ENCODE data around the gene MTCL1. TPM values are rescaled to one million over a fixed set of nuclear protein-coding genes. Genes with fewer than 3 reads are reported as not detected.

MTCL1 gene
- total and polyA plus RNA-seq, 10 donors: 1.6 to 7.5 (median 3.9) TPM

DNA sequence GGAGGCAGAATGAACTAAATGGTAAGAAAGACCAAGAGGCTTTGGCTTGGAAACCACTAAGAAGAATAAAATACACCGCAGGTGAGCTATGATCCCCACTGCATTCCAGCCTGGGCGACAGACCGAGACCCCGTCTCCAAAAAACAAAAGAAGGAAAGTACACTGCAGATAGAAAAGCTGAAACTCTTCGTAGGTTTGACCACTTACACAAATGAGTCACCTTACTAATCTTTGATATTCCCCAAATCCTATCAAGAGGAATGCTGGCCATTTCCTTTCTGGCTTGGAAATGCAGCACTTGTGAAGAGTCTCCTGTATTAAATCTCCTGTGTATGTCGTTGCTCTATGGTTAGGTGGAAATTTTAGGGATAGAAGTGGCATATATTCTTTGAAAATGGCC, 108.8 kb downstream of the MTCL1 start:
- WGBS, 5 donors: 86 to 92% (median 90%) methylated on average over 6 of the region's 6 CpGs

DNA sequence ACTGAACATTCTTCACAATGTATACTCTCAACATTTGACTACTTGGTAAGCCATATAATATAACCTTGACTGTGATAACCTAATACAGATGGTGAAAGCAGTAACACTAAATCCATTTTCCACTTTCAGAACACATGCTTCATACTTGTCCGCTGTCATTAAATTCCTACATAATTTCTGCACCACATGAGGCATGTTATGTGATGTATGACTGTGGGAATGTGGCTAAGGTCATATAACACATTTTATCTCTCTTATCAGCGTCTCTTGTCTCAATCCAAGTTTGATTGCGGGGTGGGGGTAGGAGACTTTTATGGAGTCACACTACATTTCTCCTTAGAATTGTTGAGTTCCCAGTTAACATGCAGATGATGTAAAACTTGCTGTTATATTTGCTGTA, 110.9 kb downstream of the MTCL1 start:
- intact Hi-C loops (cut with DNase I; ENCODE audit: low total_unique reads): no loop called here
- no peak for DNase-seq
- no peak overlapping the region for H3K4me3 ChIP-seq
- H3K9me3 ChIP-seq: no peaks in the 10 kb centered on the region
- no peaks in the 10 kb centered on the region for H3K4me1 ChIP-seq
- H3K27me3 ChIP-seq (replicated peaks in 1 of 7): no peaks in the 10 kb centered on the region
- TF ChIP-seq POLR2AphosphoS5 (IDR thresholded peaks at IDR 0.05) (no peak), POLR2A (IDR thresholded peaks at IDR 0.05) (no peak)
- TF ChIP-seq, protein P1, sequence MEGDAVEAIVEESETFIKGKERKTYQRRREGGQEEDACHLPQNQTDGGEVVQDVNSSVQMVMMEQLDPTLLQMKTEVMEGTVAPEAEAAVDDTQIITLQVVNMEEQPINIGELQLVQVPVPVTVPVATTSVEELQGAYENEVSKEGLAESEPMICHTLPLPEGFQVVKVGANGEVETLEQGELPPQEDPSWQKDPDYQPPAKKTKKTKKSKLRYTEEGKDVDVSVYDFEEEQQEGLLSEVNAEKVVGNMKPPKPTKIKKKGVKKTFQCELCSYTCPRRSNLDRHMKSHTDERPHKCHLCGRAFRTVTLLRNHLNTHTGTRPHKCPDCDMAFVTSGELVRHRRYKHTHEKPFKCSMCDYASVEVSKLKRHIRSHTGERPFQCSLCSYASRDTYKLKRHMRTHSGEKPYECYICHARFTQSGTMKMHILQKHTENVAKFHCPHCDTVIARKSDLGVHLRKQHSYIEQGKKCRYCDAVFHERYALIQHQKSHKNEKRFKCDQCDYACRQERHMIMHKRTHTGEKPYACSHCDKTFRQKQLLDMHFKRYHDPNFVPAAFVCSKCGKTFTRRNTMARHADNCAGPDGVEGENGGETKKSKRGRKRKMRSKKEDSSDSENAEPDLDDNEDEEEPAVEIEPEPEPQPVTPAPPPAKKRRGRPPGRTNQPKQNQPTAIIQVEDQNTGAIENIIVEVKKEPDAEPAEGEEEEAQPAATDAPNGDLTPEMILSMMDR (IDR thresholded peaks at IDR 0.05 in 8 of 11, conservative IDR thresholded peaks at IDR 0.05 in 3 of 11): no peak
- no peak overlapping the region for H3K27ac ChIP-seq
- no peaks in the 10 kb centered on the region for H3K36me3 ChIP-seq
- WGBS, 5 donors: 86 to 94% (median 89%) methylated on average over 3 of the region's 3 CpGs

More for the DNA sequence above, 108.8 kb downstream of the MTCL1 start:
- no peak for TF ChIP-seq POLR2A (IDR thresholded peaks at IDR 0.05)
- TF ChIP-seq, protein P1 (IDR thresholded peaks at IDR 0.05 in 8 of 11, conservative IDR thresholded peaks at IDR 0.05 in 3 of 11): no peak
- TF ChIP-seq POLR2AphosphoS5 (IDR thresholded peaks at IDR 0.05): no peak
- intact Hi-C loops (cut with DNase I; ENCODE audit: low total_unique reads): no loop called here
- Histone ChIP-seq H3K36me3 (no peaks in the 10 kb centered on the region), H3K4me1 (no peaks in the 10 kb centered on the region), H3K4me3 (no peak overlapping the region), H3K27ac (no peak overlapping the region), H3K9me3 (no peaks in the 10 kb centered on the region), H3K27me3 (replicated peaks in 1 of 7) (no peaks in the 10 kb centered on the region)
- no peak for DNase-seq

DNA sequence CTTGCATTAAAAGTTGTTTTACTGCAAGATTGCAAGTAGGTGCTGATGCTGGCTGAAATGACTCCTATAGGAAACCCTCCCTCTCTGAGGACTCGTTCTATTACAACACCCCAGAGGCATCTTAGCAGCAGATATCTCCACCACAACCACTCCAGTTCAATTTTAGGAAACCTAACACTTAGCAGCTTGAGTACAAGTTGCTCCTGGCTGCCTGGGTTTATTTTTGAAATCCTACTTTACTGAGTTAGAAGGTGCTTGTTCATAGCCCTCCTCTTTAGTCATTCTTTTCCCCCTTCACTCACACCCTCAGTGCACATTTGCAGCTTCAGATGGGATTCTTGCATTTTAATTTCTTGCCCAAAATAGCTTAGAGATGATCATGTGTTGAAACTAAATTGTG, 111.5 kb downstream of the MTCL1 start:
- 18 to 30% (median 22%) methylated on average over 1 of the region's 1 CpG for WGBS, 5 donors
- Histone ChIP-seq H3K9me3 (no peaks in the 10 kb centered on the region), H3K4me1 (no peaks in the 10 kb centered on the region), H3K27ac (no peak overlapping the region), H3K36me3 (no peaks in the 10 kb centered on the region), H3K4me3 (no peak overlapping the region), H3K27me3 (replicated peaks in 1 of 7) (no peaks in the 10 kb centered on the region)
- TF ChIP-seq, protein P1 (IDR thresholded peaks at IDR 0.05 in 8 of 11, conservative IDR thresholded peaks at IDR 0.05 in 3 of 11): no peak
- no peak for TF ChIP-seq POLR2AphosphoS5 (IDR thresholded peaks at IDR 0.05)
- no peak for TF ChIP-seq POLR2A (IDR thresholded peaks at IDR 0.05)
- no peak for DNase-seq
- intact Hi-C loops (cut with DNase I; ENCODE audit: low total_unique reads): no loop called here

DNA sequence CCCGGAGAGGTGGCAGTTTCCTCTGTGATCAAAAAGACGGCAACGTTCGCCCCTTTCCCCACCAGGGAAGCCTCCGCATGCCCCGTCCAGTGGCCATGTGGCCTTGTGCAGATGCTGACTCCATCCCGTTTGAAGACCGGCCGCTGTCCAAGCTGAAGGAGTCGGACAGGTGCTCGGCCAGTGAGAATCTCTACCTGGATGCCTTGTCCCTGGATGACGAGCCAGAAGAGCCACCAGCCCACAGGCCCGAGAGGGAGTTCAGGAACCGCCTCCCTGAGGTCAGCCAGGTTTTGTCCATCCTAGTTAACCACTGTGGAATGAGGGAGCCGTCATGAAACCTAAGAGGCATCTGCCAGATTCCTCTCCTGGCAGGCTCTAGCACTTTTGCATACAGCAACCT, 113.6 kb downstream of the MTCL1 start:
- Histone ChIP-seq H3K4me3 (no peak overlapping the region), H3K27me3 (replicated peaks in 1 of 7) (no peaks in the 10 kb centered on the region), H3K36me3 (no peaks in the 10 kb centered on the region), H3K4me1 (no peaks in the 10 kb centered on the region), H3K9me3 (no peaks in the 10 kb centered on the region), H3K27ac (no peak overlapping the region)
- WGBS, 5 donors: 89 to 94% (median 93%) methylated on average over 15 of the region's 15 CpGs
- no peak for TF ChIP-seq POLR2A (IDR thresholded peaks at IDR 0.05)
- intact Hi-C loops (cut with DNase I; ENCODE audit: low total_unique reads): no loop called here
- DNase-seq: no peak
